Gastrocnemius medialis (tissue), 4 donors: Measurements from ENCODE around the gene STK11IP.

Experiments used
- POLR2A ChIP-seq, 2 donors: fragments of 450-650 bp; IDR thresholded peaks; one replicate each; pipeline ENCODE4 v1.6.1; 2017; ENCODE audit warnings: antibody characterized with exemption in 2 of 2, mild to moderate bottlenecking in 2 of 2, moderate library complexity in 2 of 2
- TF ChIP-seq, protein P1 (sequence below), 5 experiments: fragments of 450-650 bp in 3 of 5; fragments of 200-600 bp in 2 of 5; sonication (generic) in 2 of 5; IDR thresholded peaks in 4 of 5; conservative IDR thresholded peaks in 1 of 5; 1 replicate in 4 of 5; 2 replicates in 1 of 5; pipeline ENCODE4 v1.5.1; 2016 to 2019; ENCODE audit warnings: antibody characterized with exemption in 5 of 5, mild to moderate bottlenecking in 3 of 5, moderate library complexity in 3 of 5

DNA sequence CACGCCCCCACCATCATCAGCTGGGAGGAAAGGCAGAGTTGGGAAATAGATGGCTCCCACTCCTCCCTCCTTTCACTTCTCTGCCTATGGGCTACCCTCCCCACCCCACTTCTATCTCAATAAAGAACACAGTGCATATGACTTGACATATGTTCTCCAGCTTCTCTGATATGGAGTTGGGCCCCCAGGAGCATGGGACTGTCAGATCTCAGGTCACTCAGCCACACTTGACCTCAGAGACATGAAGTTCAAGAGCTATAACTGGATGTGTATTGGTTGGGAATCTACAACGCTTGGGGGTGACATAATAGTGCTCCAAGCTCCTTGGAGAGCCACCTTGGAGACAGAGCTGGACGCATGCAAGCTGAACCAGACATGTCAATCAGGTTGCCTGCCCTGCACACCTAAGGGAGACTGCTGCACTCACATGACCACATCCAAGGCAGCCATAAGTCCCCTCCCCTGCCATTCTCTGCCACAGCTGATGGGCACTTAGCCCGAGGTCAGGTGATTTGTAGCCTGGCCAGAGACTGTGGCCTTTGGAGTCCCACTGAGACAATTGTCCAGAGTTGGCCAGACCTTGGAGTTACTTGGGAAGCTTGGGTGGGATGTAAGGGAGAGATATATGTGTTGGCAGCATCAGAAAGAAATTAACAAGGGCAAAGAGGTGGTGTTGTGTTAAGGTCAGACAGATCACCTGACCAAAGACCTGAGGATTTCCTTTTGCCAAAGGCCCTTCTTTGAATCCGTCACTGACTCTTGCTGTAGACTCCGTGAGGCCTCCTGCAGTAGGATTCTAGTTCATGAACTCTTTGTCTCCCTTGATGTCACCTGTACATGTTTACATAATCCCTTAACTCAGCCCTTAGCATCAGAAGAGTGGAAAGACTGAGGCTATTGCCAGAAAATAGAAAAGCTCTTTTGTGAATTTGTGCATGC lies 21.8 kb upstream of the STK11IP start:
- TF ChIP-seq, protein P1, sequence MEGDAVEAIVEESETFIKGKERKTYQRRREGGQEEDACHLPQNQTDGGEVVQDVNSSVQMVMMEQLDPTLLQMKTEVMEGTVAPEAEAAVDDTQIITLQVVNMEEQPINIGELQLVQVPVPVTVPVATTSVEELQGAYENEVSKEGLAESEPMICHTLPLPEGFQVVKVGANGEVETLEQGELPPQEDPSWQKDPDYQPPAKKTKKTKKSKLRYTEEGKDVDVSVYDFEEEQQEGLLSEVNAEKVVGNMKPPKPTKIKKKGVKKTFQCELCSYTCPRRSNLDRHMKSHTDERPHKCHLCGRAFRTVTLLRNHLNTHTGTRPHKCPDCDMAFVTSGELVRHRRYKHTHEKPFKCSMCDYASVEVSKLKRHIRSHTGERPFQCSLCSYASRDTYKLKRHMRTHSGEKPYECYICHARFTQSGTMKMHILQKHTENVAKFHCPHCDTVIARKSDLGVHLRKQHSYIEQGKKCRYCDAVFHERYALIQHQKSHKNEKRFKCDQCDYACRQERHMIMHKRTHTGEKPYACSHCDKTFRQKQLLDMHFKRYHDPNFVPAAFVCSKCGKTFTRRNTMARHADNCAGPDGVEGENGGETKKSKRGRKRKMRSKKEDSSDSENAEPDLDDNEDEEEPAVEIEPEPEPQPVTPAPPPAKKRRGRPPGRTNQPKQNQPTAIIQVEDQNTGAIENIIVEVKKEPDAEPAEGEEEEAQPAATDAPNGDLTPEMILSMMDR (IDR thresholded peaks at IDR 0.05 in 4 of 5, conservative IDR thresholded peaks at IDR 0.05 in 1 of 5) = no peak
- no peak for TF ChIP-seq POLR2A (IDR thresholded peaks at IDR 0.05)
